OCI-LY7 (cell line): ENCODE data around the gene ARHGEF16.

Source experiments
- CTCF ChIP-seq: fragments of 200-600 bp; sonication (generic); conservative IDR thresholded peaks from 2 replicates; pipeline ENCODE4 v1.5.1; 2014; ENCODE audit warnings: mild to moderate bottlenecking, antibody characterized with exemption, low read length, moderate library complexity, mixed read lengths
- EZH2phosphoT487 ChIP-seq: fragments of 200-600 bp; sonication (generic); IDR thresholded peaks from 2 replicates; pipeline ENCODE4 v1.6.1; 2018; ENCODE audit warnings: low read depth, borderline replicate concordance, mild to moderate bottlenecking, mixed run types, antibody characterized with exemption, low read length, moderate library complexity, mixed read lengths

- no peak for TF ChIP-seq CTCF
- TF ChIP-seq EZH2phosphoT487, result no peak
Measured at GRCh38 chr1:3453891-3454810, at the start of gene ARHGEF16.
